Left renal cortex interstitium (tissue), 4 donors: ENCODE results near the gene ING5. TPM values are rescaled to one million over a fixed set of nuclear protein-coding genes. Genes with fewer than 3 reads are reported as not detected.
"Not testable (repeated sequence)": the region's sequence is repeated elsewhere in the genome, so short reads cannot be mapped to it uniquely, and the experiment has no call there.

Source experiments
- DNase-seq, 4 donors: peaks; one replicate each; pipeline ENCODE4 v3.0.0-alpha.2; 2013; ENCODE audit warnings: low read depth in 4 of 4, low spot score in 2 of 4, missing footprints in 1 of 4
- polyA plus RNA-seq, 4 donors: library from polyadenylated mRNA; unstranded; fragments of 120-200 nt; gene quantifications; one replicate each; pipeline ENCODE4 v1.2.1, GENCODE V29; 2013; ENCODE audit not compliant: insufficient read length in 4 of 4

The ING5 gene
- polyA plus RNA-seq = 10 to 100 TPM; 37.2 to 55.8 (median 43.1) TPM

DNA sequence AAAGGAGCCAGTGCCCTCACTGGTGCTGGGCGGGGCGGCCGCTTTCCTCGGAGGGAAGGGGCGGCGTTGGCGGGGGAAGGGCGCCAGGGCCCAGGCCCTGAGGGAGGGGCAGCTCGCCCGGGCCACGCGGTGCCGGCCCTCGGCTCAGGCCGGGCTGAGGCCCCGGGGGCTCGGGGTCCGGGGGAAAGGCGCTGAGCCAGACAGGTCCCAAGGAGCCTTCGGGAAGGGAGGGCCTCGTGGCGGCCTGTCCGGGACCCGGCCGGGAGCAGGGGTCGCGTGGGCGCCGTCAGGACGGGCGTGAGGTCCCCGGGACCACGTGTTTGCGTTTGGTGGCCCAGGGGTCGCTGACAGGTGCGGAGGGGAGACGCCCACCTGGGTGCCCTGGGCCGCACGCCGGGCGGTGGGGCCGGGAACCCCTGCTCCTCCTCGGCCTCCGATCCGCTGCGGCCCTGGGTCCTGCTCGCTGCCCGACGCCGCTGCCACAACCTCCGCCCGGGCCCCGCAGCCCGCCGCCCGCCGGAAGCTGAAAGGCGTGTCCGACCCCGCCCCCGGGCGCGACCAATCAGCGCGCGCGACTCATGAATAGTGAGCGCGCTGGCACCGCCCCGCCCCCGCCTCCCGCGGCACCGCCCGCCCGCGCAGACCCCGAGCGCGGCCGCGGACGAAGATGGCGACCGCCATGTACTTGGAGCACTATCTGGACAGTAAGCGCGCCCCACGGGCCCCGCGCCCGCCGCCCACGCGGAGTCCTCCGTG is at the start of gene ING5:
ING5 (plus strand) TSS at position 641 of the 756 bp plus-strand sequence; CDS start at position 668, 27 bp downstream.
- DNase-seq = peak; percentile 45 to 86 (median 83)

DNA sequence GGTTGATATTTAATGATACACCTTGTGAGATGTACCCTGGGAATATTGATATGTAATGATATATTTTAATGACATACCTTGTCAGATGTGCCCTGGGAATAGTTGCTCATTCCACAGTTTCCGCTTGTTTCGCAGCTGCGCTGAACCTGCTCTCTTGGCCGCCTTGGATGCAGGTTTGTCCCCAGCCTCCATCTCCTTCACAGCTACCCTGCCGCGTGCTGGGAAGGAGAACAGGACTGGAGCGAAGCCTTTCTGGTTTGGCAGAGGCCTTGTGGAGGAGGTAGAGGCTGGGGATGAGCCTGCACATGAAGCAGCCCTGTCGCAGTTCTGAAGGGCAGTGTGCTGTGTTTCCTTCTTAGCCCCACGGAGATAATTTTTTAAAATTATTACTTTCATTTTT is 49.7 kb upstream of the ING5 start:
- DNase-seq = no peak

DNA sequence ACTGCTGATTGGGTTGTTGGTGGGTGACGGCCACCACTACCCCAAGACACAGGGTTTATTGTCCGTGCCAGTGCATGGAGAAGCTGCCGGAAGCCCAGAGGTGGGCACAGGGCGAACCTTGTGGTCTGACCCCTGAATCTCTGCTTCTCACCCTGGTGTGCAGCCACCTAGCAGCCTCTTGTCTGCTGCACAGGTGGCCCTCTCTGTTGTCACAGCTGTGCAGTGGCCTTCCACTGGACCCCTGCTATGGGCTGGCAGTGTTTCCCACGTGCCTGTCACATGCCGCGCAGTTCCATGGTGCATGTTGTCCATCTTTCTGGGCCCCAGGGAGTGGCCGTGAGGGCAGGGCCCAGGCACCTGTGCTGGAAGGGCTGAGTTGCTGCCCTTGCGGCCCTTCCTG is 49.1 kb upstream of the ING5 start:
- no peak for DNase-seq

DNA sequence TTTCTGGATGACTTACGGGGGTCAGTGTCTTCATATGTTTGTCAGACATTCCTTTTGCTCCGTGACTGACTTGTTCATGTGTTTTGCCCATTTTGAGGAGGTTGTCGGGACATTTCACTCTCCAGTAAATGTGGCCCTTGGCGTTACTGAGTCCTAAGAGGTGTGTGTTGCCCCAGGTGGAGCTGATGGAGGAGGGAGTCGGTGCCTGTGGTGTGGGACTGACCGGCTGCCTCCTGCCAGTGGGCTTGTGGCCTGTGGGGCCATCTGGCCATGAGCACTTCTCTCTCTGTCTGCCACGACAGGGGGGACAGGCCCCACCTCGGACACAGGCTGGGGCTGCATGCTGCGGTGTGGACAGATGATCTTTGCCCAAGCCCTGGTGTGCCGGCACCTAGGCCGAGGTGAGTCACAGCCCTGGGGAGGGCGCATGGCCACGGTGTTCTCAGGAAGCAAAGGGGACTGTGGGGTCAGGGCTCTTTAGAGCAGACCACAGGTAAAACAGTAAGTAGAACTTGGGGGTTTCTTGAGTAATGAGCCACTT is 48.6 kb upstream of the ING5 start:
- no peak for DNase-seq

DNA sequence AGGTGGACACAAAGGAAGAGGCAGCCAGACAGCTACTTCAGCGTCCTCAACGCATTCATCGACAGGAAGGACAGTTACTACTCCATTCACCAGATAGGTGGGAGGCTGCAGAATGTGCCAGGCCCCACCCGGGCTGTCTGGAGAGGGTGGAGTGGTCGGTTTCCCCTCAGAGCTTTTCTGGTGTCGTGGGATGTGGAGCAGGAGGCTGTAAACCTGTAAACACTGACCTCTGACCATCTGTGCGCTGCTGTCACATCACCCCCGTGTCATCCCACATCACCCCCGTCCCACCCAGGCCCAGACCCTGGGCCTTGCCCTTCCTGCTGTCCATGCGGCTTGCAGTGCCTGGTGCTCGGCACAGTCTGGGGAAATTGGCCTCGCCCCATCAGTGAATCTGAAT is 47.3 kb upstream of the ING5 start:
- no peak for DNase-seq

DNA sequence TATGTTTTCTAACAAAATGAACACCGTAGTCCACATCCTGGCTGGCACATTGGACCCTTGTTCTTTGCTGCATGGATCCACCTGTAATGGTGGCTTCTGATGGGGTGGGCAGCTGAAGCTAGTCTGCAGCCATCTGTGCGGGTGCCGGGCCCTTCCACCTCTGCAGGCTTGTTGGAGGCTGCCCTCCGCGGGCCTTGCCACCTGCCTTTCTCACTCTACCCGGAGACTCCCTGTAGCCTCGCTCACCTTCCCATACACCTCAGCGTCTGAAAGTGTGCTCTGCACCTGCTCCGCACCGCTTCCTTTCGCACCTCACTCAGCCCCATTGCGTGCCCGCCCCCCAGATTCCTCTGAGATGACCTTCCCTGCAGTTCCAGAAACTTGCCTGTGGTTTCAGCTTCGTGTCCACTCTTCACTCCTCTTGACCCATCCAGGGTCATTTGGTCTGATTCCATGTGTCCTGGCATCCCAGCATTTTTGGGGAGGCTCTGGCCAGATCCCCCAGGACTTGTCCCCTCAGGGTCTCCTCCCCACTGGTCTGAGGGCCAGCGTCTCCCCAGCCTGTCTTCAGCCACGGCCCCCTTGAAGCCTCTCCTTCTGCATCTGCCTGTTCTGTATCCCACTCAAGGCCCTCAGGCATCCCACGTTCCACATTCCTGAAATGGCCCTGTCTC is 46.2 kb upstream of the ING5 start:
- no peak for DNase-seq

DNA sequence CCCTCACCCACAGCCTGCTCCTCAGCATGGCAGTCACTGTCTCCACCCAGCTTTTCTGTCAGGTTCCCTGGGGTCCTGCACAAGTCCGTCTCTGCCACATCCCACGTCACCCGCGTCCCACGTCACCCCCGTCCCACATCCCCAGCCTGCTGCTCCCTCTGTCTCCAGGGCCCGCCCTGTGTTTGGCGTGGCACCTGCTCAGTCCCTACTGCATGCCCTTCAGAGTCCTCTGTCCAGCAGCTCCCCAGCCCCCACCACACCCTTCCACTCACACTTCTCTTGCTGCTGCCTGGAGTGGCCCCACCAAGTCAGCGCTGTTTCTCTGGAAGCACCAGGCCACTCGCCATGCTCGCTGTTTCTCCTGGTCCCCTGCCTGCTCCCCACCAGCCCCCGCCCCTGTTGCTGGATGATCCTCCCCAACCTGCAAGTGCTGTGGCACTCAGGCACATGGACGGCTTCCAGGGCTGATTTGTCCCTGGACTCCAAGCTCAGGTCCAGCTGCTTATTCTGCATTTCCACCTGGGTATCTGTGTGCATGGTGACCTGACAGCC is 45.6 kb upstream of the ING5 start:
- DNase-seq = no peak

DNA sequence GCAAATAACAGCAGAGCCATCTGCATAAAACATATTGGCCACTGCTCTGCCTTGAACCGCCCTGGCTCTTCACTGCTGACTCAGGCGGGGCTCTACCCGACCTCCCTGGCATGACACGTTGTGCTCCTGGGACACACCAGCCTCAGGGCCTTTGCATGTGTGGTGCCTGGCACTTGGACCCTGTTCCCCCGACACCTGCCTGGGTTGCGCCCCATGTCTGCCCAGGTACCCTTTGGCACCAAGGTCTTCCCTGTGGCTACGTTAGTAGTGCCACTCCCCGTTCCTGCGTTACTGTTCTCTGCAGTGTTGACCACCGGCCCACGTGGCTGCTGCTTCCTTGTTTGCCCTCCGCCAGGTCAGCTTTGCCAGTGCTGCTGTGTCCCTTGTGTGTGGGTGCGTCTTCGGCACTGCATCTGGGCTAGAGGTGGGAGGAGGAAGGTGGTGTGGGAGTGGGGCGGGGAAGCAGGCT is 44.0 kb upstream of the ING5 start:
- DNase-seq = no peak

DNA sequence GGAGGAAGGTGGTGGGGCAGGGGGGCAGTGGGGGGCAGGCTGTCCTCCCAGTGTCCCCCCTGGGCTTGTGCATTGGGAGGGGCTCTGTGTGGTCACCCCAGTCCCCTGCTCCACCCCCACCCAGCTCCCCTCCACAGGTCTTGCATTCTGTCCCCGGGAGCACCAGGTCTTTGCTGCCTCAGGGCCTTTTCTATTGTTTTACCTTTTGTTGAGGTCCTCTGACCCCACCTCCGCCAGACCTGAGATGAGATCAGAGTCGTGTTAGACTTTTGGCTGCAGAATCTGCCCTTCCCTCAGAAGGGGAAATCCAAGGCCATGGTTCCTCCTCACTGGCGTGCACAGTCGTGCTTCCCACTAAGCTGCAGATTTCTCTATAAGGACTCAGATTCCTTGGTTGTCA is 43.5 kb upstream of the ING5 start:
- no peak for DNase-seq

DNA sequence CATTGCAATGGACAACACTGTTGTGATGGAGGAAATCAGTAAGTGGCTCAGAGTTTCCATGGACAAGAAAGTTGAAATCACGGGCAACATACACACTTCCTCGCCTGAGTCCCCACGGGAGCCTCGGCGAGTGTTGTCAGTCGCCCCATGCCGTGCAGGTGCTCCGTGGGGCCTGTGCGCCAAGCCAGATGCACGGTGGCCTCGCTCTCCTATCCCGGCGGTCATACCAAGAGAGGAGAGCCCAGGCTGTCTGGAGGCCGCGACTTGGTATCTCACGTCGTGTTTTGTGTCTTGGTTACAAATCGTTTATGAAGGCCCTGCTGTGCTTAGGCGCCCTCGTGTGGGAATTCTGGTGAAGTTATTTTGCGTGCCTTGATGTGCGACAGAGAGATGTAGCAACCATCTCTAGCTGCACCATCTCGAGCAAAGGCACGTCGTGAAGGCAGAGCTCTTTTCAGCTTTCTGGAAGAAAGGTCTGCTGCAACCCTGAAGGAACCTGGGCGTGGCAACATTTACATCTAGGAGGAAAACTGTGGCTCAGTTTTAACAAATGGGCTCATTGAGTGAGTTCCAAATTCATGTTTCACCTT is 42.6 kb upstream of the ING5 start:
- DNase-seq = peak in 1 of 4 donors; percentile 51

DNA sequence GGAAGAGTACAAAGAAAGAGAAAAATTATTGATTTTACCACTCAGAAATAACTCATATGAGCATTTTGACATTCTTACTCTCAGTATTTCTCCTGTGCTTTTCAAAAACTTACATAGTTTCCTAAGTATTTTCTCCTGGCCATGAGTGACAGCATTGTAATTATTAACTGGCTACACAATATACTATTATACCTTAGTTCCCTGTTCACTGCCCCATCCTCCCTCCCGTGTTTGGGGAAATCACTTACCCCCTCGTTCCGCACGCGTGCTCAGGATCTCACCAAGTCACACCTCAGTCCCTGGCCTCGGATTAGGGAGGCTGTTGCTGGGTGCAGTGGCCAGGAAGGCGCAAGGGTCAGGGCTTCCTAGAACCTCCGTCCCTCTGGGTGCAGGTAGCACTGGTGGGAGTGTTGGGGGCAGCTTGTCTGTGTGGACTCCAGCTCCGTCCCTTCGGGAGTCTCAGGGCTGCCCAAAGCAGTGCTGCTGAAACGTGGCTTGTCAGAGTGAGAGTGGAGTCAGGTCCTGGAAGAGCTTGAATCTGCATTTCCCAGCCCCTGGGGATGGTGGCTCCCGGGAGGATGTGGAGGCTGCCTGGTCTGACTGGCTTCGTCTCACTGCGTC is 41.1 kb upstream of the ING5 start:
- DNase-seq = no peak

DNA sequence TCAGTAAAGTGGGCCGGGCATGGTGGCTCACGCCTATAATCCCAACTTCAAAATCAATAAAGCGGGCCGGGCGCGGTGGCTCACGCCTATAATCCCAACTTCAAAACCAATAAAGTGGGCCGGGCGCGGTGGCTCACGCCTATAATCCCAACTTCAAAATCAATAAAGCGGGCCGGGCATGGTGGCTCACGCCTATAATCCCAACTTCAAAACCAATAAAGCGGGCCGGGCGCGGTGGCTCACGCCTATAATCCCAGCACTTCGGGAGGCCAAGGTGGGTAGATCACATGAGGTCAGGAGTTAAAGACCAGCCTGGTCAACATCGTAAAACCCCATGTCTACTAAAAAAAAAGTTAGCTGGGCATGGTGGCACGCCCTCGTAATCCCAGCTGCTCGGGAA is 39.1 kb upstream of the ING5 start:
- not testable (repeated sequence) for DNase-seq

DNA sequence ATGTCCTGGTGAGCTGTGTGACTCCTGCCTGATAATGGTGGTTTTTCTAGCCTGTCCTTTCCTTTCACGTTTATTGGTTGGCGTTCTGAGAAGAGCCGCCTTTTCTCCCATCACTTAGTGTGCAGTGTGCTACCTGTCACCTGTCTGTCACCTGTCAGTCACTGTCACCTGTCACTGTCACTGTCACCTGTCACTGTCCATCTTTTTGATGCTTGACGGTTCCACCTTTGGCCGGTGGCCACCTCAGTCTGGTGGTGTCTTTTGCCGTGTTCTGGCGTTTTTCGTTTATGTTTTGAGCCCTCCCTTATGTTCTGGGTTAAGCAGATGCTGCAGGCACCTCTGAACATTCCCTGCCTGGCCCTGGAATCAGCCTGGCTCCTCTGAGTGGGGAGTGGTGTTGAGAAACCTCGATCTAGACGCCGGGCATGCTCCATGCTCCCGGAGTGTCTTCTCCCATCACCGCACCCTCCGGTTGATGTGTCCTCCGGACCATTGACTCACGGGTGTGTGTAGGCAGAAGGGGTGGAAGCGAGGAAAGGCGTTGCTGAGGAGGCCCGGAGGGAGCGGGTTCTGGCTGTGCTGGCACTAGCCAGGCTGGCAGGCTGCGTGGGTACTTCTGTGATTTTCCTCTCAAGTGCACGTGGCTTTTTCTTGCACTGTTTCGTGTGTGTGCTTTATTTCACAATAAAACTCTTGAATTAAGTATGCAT is 36.0 kb upstream of the ING5 start:
- DNase-seq = no peak

DNA sequence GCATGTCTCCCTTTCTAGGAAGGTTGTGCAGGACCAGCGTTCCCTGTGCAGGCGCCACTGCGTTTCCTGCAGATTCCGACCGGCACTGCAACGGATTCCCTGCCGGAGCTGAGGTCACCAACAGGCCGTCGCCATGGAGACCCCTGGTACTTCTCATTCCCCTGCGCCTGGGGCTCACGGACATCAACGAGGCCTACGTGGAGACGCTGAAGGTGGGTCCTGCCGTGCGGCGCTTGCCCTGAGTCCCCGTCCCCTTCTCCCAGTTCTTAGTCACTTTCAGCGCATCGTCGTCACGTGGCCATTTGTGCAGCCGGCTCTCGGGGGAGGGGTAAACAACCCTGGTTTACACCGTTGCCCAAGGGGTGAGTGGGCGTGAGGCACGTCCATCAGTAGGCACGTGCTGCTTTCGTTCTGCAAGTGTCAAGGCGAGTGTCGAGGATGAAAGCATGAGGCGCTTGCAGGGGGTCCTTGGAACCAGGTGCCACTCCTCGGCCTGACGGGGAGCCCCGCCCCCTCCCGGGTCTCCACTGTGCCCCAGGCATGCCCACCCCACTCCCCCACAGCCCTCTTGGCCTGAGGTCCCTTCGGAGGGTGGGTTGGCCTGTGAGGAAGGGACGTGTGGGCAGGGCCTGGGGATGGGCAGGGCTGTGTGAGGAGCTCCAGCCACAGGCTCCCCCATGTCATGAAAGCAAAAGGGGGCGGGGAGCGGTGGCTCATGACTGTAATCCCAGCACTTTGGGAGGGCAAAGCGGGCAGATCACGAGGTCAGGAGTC is 35.0 kb upstream of the ING5 start:
- DNase-seq = no peak

DNA sequence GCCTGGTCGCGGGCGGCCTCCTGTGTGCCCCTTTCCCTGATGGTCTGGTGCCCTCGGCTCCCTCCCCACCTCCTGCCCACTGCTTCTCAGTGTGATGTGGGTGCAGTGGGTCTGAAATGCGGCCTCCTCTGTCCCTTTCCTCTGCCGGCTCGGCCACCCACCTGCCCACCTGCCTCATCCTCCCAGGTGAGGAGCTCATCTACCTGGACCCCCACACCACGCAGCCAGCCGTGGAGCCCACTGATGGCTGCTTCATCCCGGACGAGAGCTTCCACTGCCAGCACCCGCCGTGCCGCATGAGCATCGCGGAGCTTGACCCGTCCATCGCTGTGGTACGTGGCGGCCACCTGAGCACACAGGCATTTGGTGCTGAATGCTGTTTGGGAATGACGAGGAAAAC is 33.5 kb upstream of the ING5 start:
- no peak for DNase-seq

DNA sequence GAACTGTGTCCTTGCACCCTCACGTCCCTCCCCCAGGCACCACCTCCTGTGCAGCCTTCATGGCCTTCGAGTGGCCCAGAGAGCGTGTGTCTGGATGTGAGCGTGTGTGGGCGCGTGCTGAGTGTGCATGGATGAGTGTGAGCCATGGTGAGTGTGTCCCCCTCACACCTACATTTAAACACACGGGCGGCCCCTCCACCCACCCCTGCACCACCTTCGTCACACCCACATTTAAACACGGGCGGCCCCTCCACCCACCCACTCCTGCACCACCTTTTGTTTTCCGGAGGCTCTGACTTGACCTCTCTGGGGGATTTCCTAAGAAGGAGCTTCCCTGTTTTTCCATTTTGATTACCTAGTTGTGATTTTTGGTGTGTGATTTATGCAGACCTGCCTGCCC is 33.0 kb upstream of the ING5 start:
- no peak for DNase-seq

DNA sequence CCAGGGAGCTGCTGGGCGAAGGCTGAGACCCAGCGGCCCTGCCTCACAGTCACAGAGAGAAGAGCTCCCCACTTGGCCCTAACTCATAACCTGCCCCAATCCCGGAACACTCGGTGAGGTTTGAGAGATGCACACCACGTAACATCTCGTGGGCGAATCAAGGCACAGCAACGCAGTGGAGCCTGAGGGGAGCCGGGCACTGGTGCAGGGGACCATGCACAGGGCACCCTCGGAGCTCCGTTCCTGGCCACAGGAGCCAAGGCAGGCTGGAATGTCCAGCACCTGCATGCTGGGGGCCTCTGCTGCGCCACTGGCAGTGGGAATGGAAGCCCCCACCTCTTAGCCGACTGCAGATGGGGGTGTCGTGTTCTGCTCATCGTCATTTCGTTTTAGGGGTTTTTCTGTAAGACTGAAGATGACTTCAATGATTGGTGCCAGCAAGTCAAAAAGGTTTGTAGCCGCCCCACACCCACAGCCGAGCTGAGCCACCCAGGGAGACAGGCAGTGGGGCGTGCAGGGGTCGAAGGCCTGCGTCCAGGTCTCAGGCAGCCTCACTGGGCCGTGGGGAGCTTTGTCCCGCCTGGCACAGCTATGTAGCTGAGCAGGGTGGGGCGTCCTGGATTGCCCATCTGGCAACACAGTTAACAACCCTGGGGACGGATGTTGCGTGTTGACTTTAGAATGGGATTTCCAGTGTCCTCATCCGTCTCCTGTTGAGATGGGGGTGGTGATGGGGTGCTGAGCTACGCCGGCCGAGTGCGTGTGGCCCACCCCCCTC is 31.3 kb upstream of the ING5 start:
- no peak for DNase-seq

DNA sequence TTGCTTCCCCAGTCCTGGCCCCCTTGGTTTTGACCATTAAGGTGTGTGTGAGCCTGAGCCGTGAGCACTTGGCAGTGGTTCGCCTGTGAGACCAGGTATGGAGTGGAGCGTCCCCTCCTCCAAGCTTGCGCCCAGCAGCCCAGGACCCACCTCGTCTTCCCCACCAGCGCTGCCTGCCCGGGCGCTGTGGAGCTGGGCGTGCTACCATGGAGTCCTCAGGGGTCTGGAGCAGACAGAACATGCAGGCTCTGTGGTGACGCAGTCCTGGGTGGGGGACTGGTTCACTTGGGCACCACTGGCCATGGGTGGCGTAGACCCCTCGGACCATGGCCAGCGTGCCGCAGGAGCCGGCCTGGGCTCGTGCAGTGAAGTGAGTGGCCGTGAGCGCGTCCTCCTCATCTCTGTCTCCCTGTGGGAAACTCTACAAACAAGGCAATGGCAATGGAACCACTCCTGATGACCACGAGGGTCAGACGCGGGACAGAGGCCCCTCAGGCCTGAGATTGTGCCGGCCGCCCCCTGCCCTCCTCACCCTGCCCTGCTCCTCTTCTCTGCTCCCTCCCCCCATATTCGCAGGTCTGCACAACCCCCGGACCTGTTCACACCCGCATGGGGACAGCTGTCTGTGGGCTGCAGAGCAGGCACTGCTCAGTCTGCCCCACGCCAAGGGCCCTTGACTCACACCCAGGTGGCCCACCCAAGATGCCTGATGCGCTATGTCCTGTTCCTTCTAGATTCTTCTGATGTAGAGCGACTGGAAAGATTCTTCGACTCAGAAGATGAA is 30.2 kb upstream of the ING5 start:
- DNase-seq = no peak
